Measurements from ENCODE around the gene ACKR1.

- TF ChIP-seq CTCF (IDR thresholded peaks at IDR 0.05): no peak
- no peak for TF ChIP-seq POLR2A (IDR thresholded peaks at IDR 0.05)
Observed at GRCh38 chr1:159171254-159171687, 33.4 kb upstream of the ACKR1 start, which contains the start of gene CADM3.
